Stomach (tissue), 9 donors: ENCODE measurements around the gene FPR3. TPM values are rescaled to one million over a fixed set of nuclear protein-coding genes. Genes with fewer than 3 reads are reported as not detected.

Experiments used
- DNase-seq, 2 donors: peaks; one replicate each; pipeline versions ENCODE4 v3.0.0 to v3.0.0-alpha.2; 2013 to 2019
- H3K27ac ChIP-seq, 5 donors: fragments of 200-600 bp in 4 of 5; sonication (generic) in 4 of 5; one replicate each; pipeline ENCODE4 v1.5.1; 2013 to 2019; ENCODE audit warnings: mild to moderate bottlenecking in 1 of 5, moderate library complexity in 1 of 5
- H3K27me3 ChIP-seq, 3 donors: fragments of 200-600 bp; sonication (generic); one replicate each; pipeline ENCODE4 v1.5.1; 2017 to 2019; ENCODE audit warnings: mixed run types in 1 of 3
- H3K36me3 ChIP-seq, 4 donors: fragments of 200-600 bp; sonication (generic); 1 replicate in 3 of 4; 2 replicates in 1 of 4; pipeline ENCODE4 v1.5.1; 2016 to 2019
- H3K4me1 ChIP-seq, 4 donors: fragments of 200-600 bp; sonication (generic); one replicate each; pipeline ENCODE4 v1.5.1; 2016 to 2019
- H3K4me3 ChIP-seq, 4 donors: fragments of 200-600 bp; sonication (generic) in 3 of 4; one replicate each; pipeline ENCODE4 v1.5.1; 2016 to 2019; ENCODE audit warnings: mild to moderate bottlenecking in 1 of 4
- H3K9me3 ChIP-seq, 4 donors: fragments of 200-600 bp; sonication (generic); one replicate each; pipeline ENCODE4 v1.5.1; 2016 to 2019
- CTCF ChIP-seq, 7 experiments: fragments of 450-650 bp in 4 of 7; fragments of 200-600 bp in 3 of 7; sonication (generic) in 3 of 7; IDR thresholded peaks; one replicate each; pipeline ENCODE4 v1.5.1; 2016 to 2019; ENCODE audit warnings: antibody characterized with exemption in 7 of 7, control low read depth in 2 of 7, mild to moderate bottlenecking in 1 of 7
- EP300 ChIP-seq: sonication (generic); formaldehyde crosslinking; IDR thresholded peaks from one replicate; pipeline ENCODE4 v1.6.1; 2017; ENCODE audit warnings: antibody characterized with exemption
- POLR2A ChIP-seq, 4 donors: fragments of 450-650 bp; IDR thresholded peaks; one replicate each; pipeline ENCODE4 v1.6.1; 2016; ENCODE audit warnings: antibody characterized with exemption in 4 of 4, control low read depth in 2 of 4, mild to moderate bottlenecking in 1 of 4, moderate library complexity in 1 of 4
- POLR2AphosphoS5 ChIP-seq, 3 donors: sonication (generic); formaldehyde crosslinking; IDR thresholded peaks; one replicate each; pipeline ENCODE4 v1.6.1; 2016; ENCODE audit warnings: antibody characterized with exemption in 3 of 3
- WGBS, 5 donors: extraction: QIAGEN DNeasy Blood & Tissue Kit in 3 of 5; methylation state at CpG; one replicate each; pipeline versions ENCODE4 v1.1.5 to v1.1.7; 2013 to 2018; 5-methylcytosine and 5-hydroxymethylcytosine counted together
- intact Hi-C: fragments of 100-400 bp; cut with DNase I; formaldehyde crosslinking; loops from one replicate; pipeline ENCODE4 v1.15.1; 2023; ENCODE audit warnings: low total_unique reads
- polyA plus RNA-seq, 3 donors: library from polyadenylated mRNA; stranded (reverse); fragments of 200-250 nt; gene quantifications; one replicate each; pipeline ENCODE4 v1.2.3, GENCODE V29; 2013
- total RNA-seq, 5 donors: library from RNA; depleted of rRNA; stranded (reverse); fragments of >200 nt; gene quantifications; one replicate each; pipeline versions ENCODE4 v1.1.0 to v1.2.3, GENCODE V29; 2014 to 2016
- donor health status: healthy with polysubstance abuse.
- donor health status: Bipolar disorder and iron deficiency.
- donor health status: healthy.

Gene FPR3
- total and polyA plus RNA-seq, 8 donors = 0.58 to 7.0 (median 2.5) TPM; not detected in 2

GRCh38 chr19:51808333-51808986 lies 13.5 kb downstream of the FPR3 start:
- 75 to 83% (median 78%) methylated on average over 8 of the region's 8 CpGs for WGBS, 5 donors

DNA sequence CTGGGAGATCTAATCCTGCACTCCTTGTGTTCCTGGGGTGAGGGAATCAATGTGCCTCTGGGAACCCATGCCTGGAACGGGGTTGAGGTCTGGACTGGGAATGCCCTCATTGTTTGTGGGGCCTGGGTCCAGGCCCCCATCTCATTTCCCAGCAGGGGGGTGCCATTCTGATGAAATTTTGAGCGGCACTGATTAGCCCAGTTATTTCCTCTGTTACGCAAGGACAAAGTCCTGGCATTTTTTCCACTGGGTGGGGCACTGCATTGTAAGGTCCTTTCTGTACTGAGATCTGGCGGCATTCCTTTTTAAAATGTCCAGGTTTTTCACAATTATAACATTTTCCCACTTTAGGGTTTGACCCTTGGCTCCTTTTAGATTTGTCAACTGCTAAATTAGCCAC lies 14.8 kb downstream of the FPR3 start:
- Histone ChIP-seq H3K4me3 (no peak overlapping the region), H3K27me3 (no peaks in the 10 kb centered on the region), H3K4me1 (peaks cover 0 to 7% (median 0%) of the 10 kb centered on the region in 4 donors), H3K9me3 (peaks cover 0 to 28% (median 22%) of the 10 kb centered on the region in 4 donors), H3K27ac (no peak overlapping the region), H3K36me3 (peaks cover 0 to 3% (median 0%) of the 10 kb centered on the region in 4 donors)
- no peak for DNase-seq
- TF ChIP-seq POLR2AphosphoS5 (IDR thresholded peaks at IDR 0.05) = no peak
- no peak for TF ChIP-seq EP300
- no peak for TF ChIP-seq CTCF (IDR thresholded peaks at IDR 0.05)
- TF ChIP-seq POLR2A (IDR thresholded peaks at IDR 0.05) = no peak
- WGBS, 5 donors = 54 to 81% (median 62%) methylated on average over 4 of the region's 4 CpGs
- intact Hi-C loops = no loop called here

More at GRCh38 chr19:51808333-51808986, 13.5 kb downstream of the FPR3 start:
- DNase-seq = no peak
- Histone ChIP-seq H3K27ac (no peak overlapping the region), H3K9me3 (peaks cover 0 to 16% (median 9%) of the 10 kb centered on the region in 4 donors), H3K27me3 (no peaks in the 10 kb centered on the region), H3K4me3 (no peak overlapping the region), H3K4me1 (peaks cover 0 to 7% (median 0%) of the 10 kb centered on the region in 4 donors), H3K36me3 (peaks cover 0 to 3% (median 0%) of the 10 kb centered on the region in 4 donors)
- TF ChIP-seq EP300 = no peak
- no peak for TF ChIP-seq POLR2AphosphoS5 (IDR thresholded peaks at IDR 0.05)
- no peak for TF ChIP-seq POLR2A (IDR thresholded peaks at IDR 0.05)
- no peak for TF ChIP-seq CTCF (IDR thresholded peaks at IDR 0.05)
- intact Hi-C loops = no loop called here

GRCh38 chr19:51810223-51810622 lies 15.3 kb downstream of the FPR3 start:
- TF ChIP-seq POLR2A (IDR thresholded peaks at IDR 0.05) (no peak), CTCF (IDR thresholded peaks at IDR 0.05) (no peak), EP300 (no peak)
- no peak overlapping the region for H3K4me3 ChIP-seq
- no peak overlapping the region for H3K27ac ChIP-seq
- peaks cover 0 to 7% (median 0%) of the 10 kb centered on the region in 4 donors for H3K4me1 ChIP-seq
- no peaks in the 10 kb centered on the region for H3K27me3 ChIP-seq
- 66 to 87% (median 79%) methylated on average over 7 of the region's 7 CpGs for WGBS, 5 donors
- peaks cover 0 to 32% (median 24%) of the 10 kb centered on the region in 4 donors for H3K9me3 ChIP-seq
- intact Hi-C loops = no loop called here
- no peak for DNase-seq
- peaks cover 0 to 3% (median 0%) of the 10 kb centered on the region in 4 donors for H3K36me3 ChIP-seq

- H3K36me3 ChIP-seq = peaks cover 0 to 3% (median 0%) of the 10 kb centered on the region in 4 donors
- no peak overlapping the region for H3K27ac ChIP-seq
- peak in 1 of 2 donors; percentile 30 for DNase-seq
- H3K27me3 ChIP-seq = no peaks in the 10 kb centered on the region
- 87 to 91% (median 88%) methylated on average over 11 of the region's 11 CpGs for WGBS, 5 donors
- no peak overlapping the region for H3K4me3 ChIP-seq
- H3K4me1 ChIP-seq = peaks cover 0 to 7% (median 0%) of the 10 kb centered on the region in 4 donors
- TF ChIP-seq POLR2A (IDR thresholded peaks at IDR 0.05) = no peak
- peak in 1 of 3 donors; percentile 9 for TF ChIP-seq POLR2AphosphoS5 (IDR thresholded peaks at IDR 0.05)
- peaks cover 0 to 36% (median 26%) of the 10 kb centered on the region in 4 donors for H3K9me3 ChIP-seq
- intact Hi-C loops = no loop called here
Measured at GRCh38 chr19:51811344-51811743, 16.4 kb downstream of the FPR3 start.

DNA sequence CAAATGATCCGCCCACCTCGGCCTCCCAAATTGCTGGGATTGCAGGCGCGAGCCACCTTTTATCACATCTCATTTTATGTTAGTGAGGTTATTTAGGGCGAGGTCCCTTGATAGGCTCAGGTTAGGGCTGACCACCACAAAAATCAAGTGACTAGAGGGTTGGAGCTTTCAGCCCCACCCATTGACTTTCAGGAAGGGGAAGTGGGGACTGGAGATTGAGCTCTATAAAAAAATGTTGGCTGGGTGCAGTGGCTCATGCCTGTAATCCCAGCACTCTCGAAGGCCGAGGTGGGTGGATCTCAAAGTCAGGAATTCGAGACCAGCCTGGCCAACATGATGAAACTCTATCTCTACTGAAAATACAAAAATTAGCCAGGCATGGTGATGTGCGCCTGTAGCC lies 20.1 kb downstream of the FPR3 start:
- Histone ChIP-seq H3K27ac (no peak overlapping the region), H3K27me3 (no peaks in the 10 kb centered on the region), H3K36me3 (peaks cover 0 to 3% (median 0%) of the 10 kb centered on the region in 4 donors), H3K4me1 (no peaks in the 10 kb centered on the region), H3K4me3 (no peak overlapping the region), H3K9me3 (peaks cover 0 to 36% (median 26%) of the 10 kb centered on the region in 4 donors)
- TF ChIP-seq POLR2A (IDR thresholded peaks at IDR 0.05) (no peak), EP300 (no peak), CTCF (IDR thresholded peaks at IDR 0.05) (no peak), POLR2AphosphoS5 (IDR thresholded peaks at IDR 0.05) (no peak)
- 89 to 94% (median 92%) methylated on average over 9 of the region's 9 CpGs for WGBS, 5 donors
- no peak for DNase-seq
- intact Hi-C loops = no loop called here
